GM23338 (cell line): ENCODE data around the gene CDH4. TPM values are rescaled to one million over a fixed set of nuclear protein-coding genes. Genes with fewer than 3 reads are reported as not detected.

Experiments
- ATAC-seq: fragments of 200-7000 bp; cut with Tn5 transposase; 3 replicates; pipeline ENCODE4 v1.9.1; 2020
- DNase-seq: peaks from one replicate; pipeline ENCODE4 v3.0.0-alpha.2; 2015; ENCODE audit warnings: low spot score
- H2AFZ ChIP-seq: fragments of 200-600 bp; sonication (generic); 2 replicates; pipeline ENCODE4 v1.8.0; 2016; ENCODE audit warnings: antibody characterized with exemption, mild to moderate bottlenecking, moderate library complexity
- H3F3A ChIP-seq: fragments of 200-600 bp; sonication (generic); replicated peaks from 2 replicates; pipeline ENCODE4 v1.8.0; 2017; ENCODE audit warnings: antibody characterized with exemption, mixed run types, low read depth
- H3K27ac ChIP-seq: fragments of 200-600 bp; sonication (generic); 2 replicates; pipeline ENCODE4 v1.6.1; 2016; ENCODE audit warnings: low read depth
- H3K27me3 ChIP-seq: fragments of 200-600 bp; sonication (generic); 2 replicates; pipeline ENCODE4 v1.8.0; 2016; ENCODE audit warnings: mild to moderate bottlenecking, mixed run types, moderate library complexity; ENCODE audit not compliant: insufficient read depth
- H3K36me3 ChIP-seq: fragments of 200-600 bp; sonication (generic); 2 replicates; pipeline ENCODE4 v1.8.0; 2016; ENCODE audit warnings: mild to moderate bottlenecking; ENCODE audit not compliant: insufficient read depth
- H3K4me1 ChIP-seq: fragments of 200-600 bp; sonication (generic); 2 replicates; pipeline ENCODE4 v1.8.0; 2016; ENCODE audit warnings: mild to moderate bottlenecking, moderate library complexity; ENCODE audit not compliant: insufficient read depth
- H3K4me2 ChIP-seq: fragments of 200-600 bp; sonication (generic); 2 replicates; pipeline ENCODE4 v1.7.1; 2017; ENCODE audit warnings: mixed run types
- H3K4me3 ChIP-seq: fragments of 200-600 bp; sonication (generic); 2 replicates; pipeline ENCODE4 v1.6.1; 2016; ENCODE audit warnings: mixed run types
- H3K79me2 ChIP-seq: fragments of 200-600 bp; sonication (generic); replicated peaks from 2 replicates; pipeline ENCODE4 v1.8.0; 2017; ENCODE audit warnings: mild to moderate bottlenecking; ENCODE audit not compliant: insufficient read depth
- H3K9me2 ChIP-seq: fragments of 200-600 bp; sonication (generic); 2 replicates; pipeline ENCODE4 v1.8.0; 2017; ENCODE audit not compliant: insufficient read depth
- H4K20me1 ChIP-seq: fragments of 200-600 bp; sonication (generic); replicated peaks from 2 replicates; pipeline ENCODE4 v1.8.0; 2017; ENCODE audit warnings: mild to moderate bottlenecking; ENCODE audit not compliant: insufficient read depth
- H3K27ac Mint-ChIP-seq: 2 replicates; pipeline ENCODE4 v1.8.0; 2020; ENCODE audit warnings: inconsistent platforms, mild to moderate bottlenecking, moderate library complexity, mixed read lengths
- H3K27me3 Mint-ChIP-seq: 3 replicates; pipeline ENCODE4 v1.8.0; 2022; ENCODE audit warnings: low read depth, mild to moderate bottlenecking, moderate library complexity, mixed read lengths, inconsistent platforms; ENCODE audit not compliant: insufficient read depth, poor library complexity
- H3K36me3 Mint-ChIP-seq: 3 replicates; pipeline ENCODE4 v1.8.0; 2021; ENCODE audit warnings: low read depth, mild to moderate bottlenecking, inconsistent platforms, moderate library complexity, mixed read lengths
- H3K4me1 Mint-ChIP-seq: 3 replicates; pipeline ENCODE4 v1.8.0; 2020; ENCODE audit warnings: mild to moderate bottlenecking, inconsistent platforms, mixed read lengths
- H3K4me3 Mint-ChIP-seq: 3 replicates; pipeline ENCODE4 v1.8.0; 2021; ENCODE audit warnings: moderate library complexity, mild to moderate bottlenecking, inconsistent platforms, mixed read lengths
- H3K9me3 Mint-ChIP-seq: 3 replicates; pipeline ENCODE4 v1.8.0; 2020; ENCODE audit warnings: moderate library complexity, mild to moderate bottlenecking, inconsistent platforms, mixed read lengths
- CREB1 ChIP-seq: fragments of 250-450 bp; sonication (Bioruptor Pico); IDR thresholded peaks from 2 replicates; pipeline ENCODE4 v1.5.0; 2020; ENCODE audit warnings: low read depth, mild to moderate bottlenecking, moderate library complexity
- CTCF ChIP-seq, 2 experiments: fragments of 200-600 bp in 1 of 2; sonication (generic) in 1 of 2; conservative IDR thresholded peaks; 2 replicates each; pipeline versions ENCODE4 v1.5.1 to v1.6.1; 2016 to 2017; ENCODE audit warnings: antibody characterized with exemption in 2 of 2, low read depth in 2 of 2, mild to moderate bottlenecking in 2 of 2, moderate library complexity in 1 of 2
- EZH2 ChIP-seq: fragments of 200-600 bp; sonication (generic); IDR thresholded peaks from one replicate; pipeline ENCODE4 v1.8.0; 2017; ENCODE audit warnings: antibody characterized with exemption, mild to moderate bottlenecking, low read depth; ENCODE audit not compliant: unreplicated experiment
- EZH2phosphoT487 ChIP-seq: fragments of 200-600 bp; sonication (generic); IDR thresholded peaks from one replicate; pipeline ENCODE4 v1.8.1; 2018; ENCODE audit warnings: antibody characterized with exemption; ENCODE audit not compliant: unreplicated experiment
- JUNB ChIP-seq: IDR thresholded peaks from one replicate; pipeline ENCODE4 v1.6.1; 2016; ENCODE audit warnings: antibody characterized with exemption; ENCODE audit not compliant: unreplicated experiment
- NANOG ChIP-seq: IDR thresholded peaks from 2 replicates; pipeline ENCODE4 v1.6.1; 2016; ENCODE audit warnings: antibody characterized with exemption, borderline replicate concordance
- POLR2AphosphoS5 ChIP-seq: IDR thresholded peaks from 2 replicates; pipeline ENCODE4 v1.6.1; 2016; ENCODE audit warnings: antibody characterized with exemption, low read depth
- REST ChIP-seq: IDR thresholded peaks from one replicate; pipeline ENCODE4 v1.6.1; 2018; ENCODE audit warnings: antibody characterized with exemption; ENCODE audit not compliant: unreplicated experiment
- STAT1 ChIP-seq: IDR thresholded peaks from one replicate; pipeline ENCODE4 v1.6.1; 2016; ENCODE audit warnings: antibody characterized with exemption; ENCODE audit not compliant: unreplicated experiment
- ZNF114 ChIP-seq: fragments of 250-450 bp; sonication (Bioruptor Pico); IDR thresholded peaks from 2 replicates; pipeline ENCODE4 v1.5.0; 2020; ENCODE audit warnings: mild to moderate bottlenecking, moderate library complexity
- ZNF331 ChIP-seq: fragments of 250-450 bp; sonication (Bioruptor Pico); IDR thresholded peaks from 2 replicates; pipeline ENCODE4 v1.5.0; 2020; ENCODE audit warnings: low read depth, mild to moderate bottlenecking, moderate library complexity
- ZNF462 ChIP-seq: fragments of 250-450 bp; sonication (Bioruptor Pico); IDR thresholded peaks from 2 replicates; pipeline ENCODE4 v1.5.0; 2020; ENCODE audit warnings: mild to moderate bottlenecking, moderate library complexity
- polyA plus RNA-seq: library from polyadenylated mRNA; unstranded; fragments of >200 nt; fragmentation: Nextera tagmentation; extraction: Ambion mirVana; gene quantifications from 2 replicates; pipeline ENCODE4 v1.2.1, GENCODE V29; 2016
- total RNA-seq: library from RNA; depleted of rRNA; stranded (reverse); fragments of >200 nt; shearing (Covaris generic); gene quantifications from 2 replicates; pipeline ENCODE4 v1.2.3, GENCODE V29; 2014
- TF ChIP-seq, protein P1 (sequence below): IDR thresholded peaks from 2 replicates; pipeline ENCODE4 v1.6.1; 2016; ENCODE audit warnings: antibody characterized with exemption

CDH4 gene
- total and polyA plus RNA-seq, 2 experiments from 2014 or later, result 1.2 to 4.2 TPM

DNA sequence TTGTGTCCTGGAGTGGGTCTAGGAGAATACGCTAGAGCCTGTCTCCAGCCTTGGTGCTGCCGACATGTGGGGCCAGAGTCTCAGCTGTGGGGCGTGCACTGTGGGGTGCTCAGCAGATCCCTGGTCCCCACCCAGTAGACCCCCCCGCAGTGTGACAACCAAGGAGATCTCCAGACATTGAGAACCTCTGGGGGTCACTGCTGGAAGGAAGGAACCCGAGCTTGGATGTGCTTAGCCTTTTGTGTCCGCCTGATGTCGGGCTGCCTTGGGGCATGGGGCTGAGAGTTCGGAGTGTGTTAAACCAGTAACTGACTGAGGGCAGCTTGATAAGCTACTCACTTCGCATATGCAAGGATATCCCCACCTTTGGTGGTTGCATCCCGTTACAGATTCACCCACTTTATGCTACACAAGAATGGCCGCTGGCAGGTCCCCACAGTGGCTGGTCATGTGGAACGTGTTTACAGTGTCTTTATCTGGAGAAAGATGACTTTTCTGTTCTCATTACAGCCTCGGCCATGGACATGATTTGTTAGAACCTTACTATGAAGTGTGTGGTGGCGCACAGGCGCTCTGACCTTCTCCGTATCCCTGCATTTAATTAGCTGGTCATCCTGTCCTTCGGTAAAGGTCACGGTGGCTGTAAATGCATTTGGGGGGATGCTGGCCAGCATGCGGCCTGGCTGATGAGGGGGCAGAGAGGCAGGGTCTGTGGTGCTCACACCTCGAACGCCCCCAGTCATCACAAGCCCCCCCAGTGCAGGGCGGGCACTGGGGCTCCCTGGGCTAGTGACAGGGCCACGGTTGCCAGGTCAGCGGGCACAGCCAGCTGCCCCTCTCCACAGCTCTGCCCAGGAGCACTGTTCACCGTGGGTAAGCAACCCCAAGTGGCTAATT, 446.8 kb downstream of the CDH4 start:
- H4K20me1 ChIP-seq, result no peaks in the 10 kb centered on the region
- Mint-ChIP-seq H3K4me3 (no peak overlapping the region), H3K36me3 (no peaks in the 10 kb centered on the region), H3K4me1 (no peaks in the 10 kb centered on the region), H3K27me3 (peaks cover 21% of the 10 kb centered on the region), H3K27ac (no peak overlapping the region), H3K9me3 (no peaks in the 10 kb centered on the region)
- no peaks in the 10 kb centered on the region for H3F3A ChIP-seq
- no peak overlapping the region for H2AFZ ChIP-seq
- no peak overlapping the region for H3K27ac ChIP-seq
- H3K4me1 ChIP-seq, result no peaks in the 10 kb centered on the region
- H3K4me2 ChIP-seq, result no peak overlapping the region
- no peak overlapping the region for H3K4me3 ChIP-seq
- no peaks in the 10 kb centered on the region for H3K36me3 ChIP-seq
- no peak for ATAC-seq
- no peaks in the 10 kb centered on the region for H3K9me2 ChIP-seq
- no peaks in the 10 kb centered on the region for H3K27me3 ChIP-seq
- TF ChIP-seq, protein P1, sequence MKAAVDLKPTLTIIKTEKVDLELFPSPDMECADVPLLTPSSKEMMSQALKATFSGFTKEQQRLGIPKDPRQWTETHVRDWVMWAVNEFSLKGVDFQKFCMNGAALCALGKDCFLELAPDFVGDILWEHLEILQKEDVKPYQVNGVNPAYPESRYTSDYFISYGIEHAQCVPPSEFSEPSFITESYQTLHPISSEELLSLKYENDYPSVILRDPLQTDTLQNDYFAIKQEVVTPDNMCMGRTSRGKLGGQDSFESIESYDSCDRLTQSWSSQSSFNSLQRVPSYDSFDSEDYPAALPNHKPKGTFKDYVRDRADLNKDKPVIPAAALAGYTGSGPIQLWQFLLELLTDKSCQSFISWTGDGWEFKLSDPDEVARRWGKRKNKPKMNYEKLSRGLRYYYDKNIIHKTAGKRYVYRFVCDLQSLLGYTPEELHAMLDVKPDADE, result no peak
- no peak for TF ChIP-seq CTCF (conservative IDR thresholded peaks at IDR 0.05; ENCODE audit: low read depth in 2 of 2)
- no peak for TF ChIP-seq POLR2AphosphoS5
- no peak for TF ChIP-seq STAT1
- no peak for TF ChIP-seq ZNF462 (CRISPR knock-in tag)
- no peak for TF ChIP-seq EZH2phosphoT487
- no peak for TF ChIP-seq NANOG
- no peak for TF ChIP-seq JUNB
- no peak for TF ChIP-seq ZNF331 (CRISPR knock-in tag)
- TF ChIP-seq ZNF114 (CRISPR knock-in tag), result no peak
- TF ChIP-seq REST, result no peak
- TF ChIP-seq CREB1 (CRISPR knock-in tag), result no peak
- TF ChIP-seq EZH2, result no peak
- DNase-seq, result no peak
- no peaks in the 10 kb centered on the region for H3K79me2 ChIP-seq
